Adipocyte (in vitro differentiated cells): ENCODE results near the gene PKDREJ.

Experiments used
- DNase-seq: peaks from one replicate; pipeline ENCODE4 v3.0.0-alpha.2; 2015; ENCODE audit warnings: low read depth
- H3K27me3 ChIP-seq: replicated peaks from 2 replicates; pipeline ENCODE4 v1.7.0; 2013; ENCODE audit warnings: mild to moderate bottlenecking, low read length, moderate library complexity; ENCODE audit not compliant: control insufficient read depth, insufficient read depth
- H3K36me3 ChIP-seq: 2 replicates; pipeline ENCODE4 v1.7.0; 2013; ENCODE audit warnings: low read length, mild to moderate bottlenecking, moderate library complexity; ENCODE audit not compliant: control insufficient read depth, insufficient read depth, severe bottlenecking
- H3K4me1 ChIP-seq: 2 replicates; pipeline ENCODE4 v1.7.0; 2013; ENCODE audit warnings: mild to moderate bottlenecking, low read length, moderate library complexity; ENCODE audit not compliant: control insufficient read depth, insufficient read depth
- H3K4me3 ChIP-seq: 2 replicates; pipeline ENCODE4 v1.7.0; 2013; ENCODE audit warnings: mild to moderate bottlenecking, low read length, moderate library complexity
- H3K9ac ChIP-seq: 2 replicates; pipeline ENCODE4 v1.7.0; 2013; ENCODE audit warnings: mild to moderate bottlenecking, low read length, moderate library complexity
- H3K9me3 ChIP-seq: 2 replicates; pipeline ENCODE4 v1.7.0; 2013; ENCODE audit warnings: mild to moderate bottlenecking, low read length, moderate library complexity; ENCODE audit not compliant: control insufficient read depth

Gene PKDREJ

GRCh38 chr22:46295277-46295971 lies 32.3 kb upstream of the PKDREJ start:
- DNase-seq, result no peak
- peaks cover 20% of the 10 kb centered on the region for H3K4me1 ChIP-seq
- H3K9ac ChIP-seq, result peak overlapping the region; percentile 86
- no peaks in the 10 kb centered on the region for H3K9me3 ChIP-seq
- H3K36me3 ChIP-seq, result peaks cover 31% of the 10 kb centered on the region
- H3K27me3 ChIP-seq, result no peaks in the 10 kb centered on the region
- peak overlapping the region; percentile 80 for H3K4me3 ChIP-seq

GRCh38 chr22:46294784-46295183 lies 31.6 kb upstream of the PKDREJ start:
- peaks cover 38% of the 10 kb centered on the region for H3K36me3 ChIP-seq
- DNase-seq, result no peak
- H3K9me3 ChIP-seq, result no peaks in the 10 kb centered on the region
- H3K27me3 ChIP-seq, result no peaks in the 10 kb centered on the region
- H3K4me1 ChIP-seq, result peaks cover 20% of the 10 kb centered on the region
- H3K9ac ChIP-seq, result no peak overlapping the region
- H3K4me3 ChIP-seq, result no peak overlapping the region

GRCh38 chr22:46293577-46294260 lies 30.6 kb upstream of the PKDREJ start:
- Histone ChIP-seq H3K9ac (no peak overlapping the region), H3K27me3 (no peaks in the 10 kb centered on the region), H3K9me3 (no peaks in the 10 kb centered on the region)

GRCh38 chr22:46292732-46293131 lies 29.6 kb upstream of the PKDREJ start:
- Histone ChIP-seq H3K4me3 (no peak overlapping the region), H3K4me1 (peaks cover 20% of the 10 kb centered on the region), H3K9ac (no peak overlapping the region), H3K36me3 (peaks cover 58% of the 10 kb centered on the region), H3K27me3 (no peaks in the 10 kb centered on the region), H3K9me3 (no peaks in the 10 kb centered on the region)
- no peak for DNase-seq

More at GRCh38 chr22:46293577-46294260, 30.6 kb upstream of the PKDREJ start:
- peaks cover 20% of the 10 kb centered on the region for H3K4me1 ChIP-seq
- peak; percentile 74 for DNase-seq
- peaks cover 48% of the 10 kb centered on the region for H3K36me3 ChIP-seq
- no peak overlapping the region for H3K4me3 ChIP-seq

- no peak for DNase-seq
- H3K9ac ChIP-seq, result no peak overlapping the region
Observed at GRCh38 chr22:46292173-46292572, 29.0 kb upstream of the PKDREJ start.

GRCh38 chr22:46290843-46291785 lies 28.0 kb upstream of the PKDREJ start:
- no peak for DNase-seq
- H3K4me1 ChIP-seq, result peaks cover 8% of the 10 kb centered on the region
- peaks cover 74% of the 10 kb centered on the region for H3K36me3 ChIP-seq
- no peak overlapping the region for H3K4me3 ChIP-seq
- no peaks in the 10 kb centered on the region for H3K9me3 ChIP-seq
- H3K9ac ChIP-seq, result no peak overlapping the region
- no peaks in the 10 kb centered on the region for H3K27me3 ChIP-seq

More at GRCh38 chr22:46292173-46292572, 29.0 kb upstream of the PKDREJ start:
- Histone ChIP-seq H3K36me3 (peaks cover 63% of the 10 kb centered on the region), H3K9me3 (no peaks in the 10 kb centered on the region), H3K4me3 (no peak overlapping the region), H3K27me3 (no peaks in the 10 kb centered on the region), H3K4me1 (peaks cover 14% of the 10 kb centered on the region)

GRCh38 chr22:46290121-46290842 lies 27.1 kb upstream of the PKDREJ start:
- H3K9me3 ChIP-seq, result no peaks in the 10 kb centered on the region
- DNase-seq, result no peak
- no peak overlapping the region for H3K9ac ChIP-seq
- no peaks in the 10 kb centered on the region for H3K27me3 ChIP-seq
- peaks cover 1% of the 10 kb centered on the region for H3K4me1 ChIP-seq
- no peak overlapping the region for H3K4me3 ChIP-seq
- H3K36me3 ChIP-seq, result peaks cover 81% of the 10 kb centered on the region

- Histone ChIP-seq H3K9me3 (no peaks in the 10 kb centered on the region), H3K4me1 (peaks cover 7% of the 10 kb centered on the region), H3K27me3 (no peaks in the 10 kb centered on the region), H3K36me3 (peaks cover 91% of the 10 kb centered on the region), H3K9ac (no peak overlapping the region), H3K4me3 (no peak overlapping the region)
- no peak for DNase-seq
Observed at GRCh38 chr22:46289244-46289891, 26.2 kb upstream of the PKDREJ start.

- Histone ChIP-seq H3K9ac (no peak overlapping the region), H3K4me3 (no peak overlapping the region), H3K4me1 (peaks cover 7% of the 10 kb centered on the region)
Observed at GRCh38 chr22:46288846-46289243, 25.7 kb upstream of the PKDREJ start.

More at GRCh38 chr22:46288846-46289243, 25.7 kb upstream of the PKDREJ start:
- H3K36me3 ChIP-seq, result peaks cover 95% of the 10 kb centered on the region
- DNase-seq, result no peak
- H3K9me3 ChIP-seq, result no peaks in the 10 kb centered on the region
- no peaks in the 10 kb centered on the region for H3K27me3 ChIP-seq
